Stomach smooth muscle (tissue), 2 donors: ENCODE data around the gene CISD3.
A peak's percentile ranks its signal among the peaks of the same experiment; 100 is the strongest.

ENCODE experiments used
- H3K27ac ChIP-seq: one replicate; pipeline ENCODE4 v1.7.0; 2013; ENCODE audit warnings: mild to moderate bottlenecking, low read length, inconsistent platforms
- H3K27me3 ChIP-seq, 2 donors: one replicate each; pipeline ENCODE4 v1.7.0; 2013; ENCODE audit warnings: low read length in 2 of 2; ENCODE audit not compliant: insufficient read depth in 2 of 2, control insufficient read depth in 1 of 2
- H3K36me3 ChIP-seq, 2 donors: one replicate each; pipeline ENCODE4 v1.7.0; 2013; ENCODE audit warnings: low read length in 2 of 2; ENCODE audit not compliant: control insufficient read depth in 2 of 2, insufficient read depth in 2 of 2
- H3K4me1 ChIP-seq: one replicate; pipeline ENCODE4 v1.7.0; 2013; ENCODE audit warnings: low read length; ENCODE audit not compliant: control insufficient read depth, insufficient read depth
- H3K4me3 ChIP-seq, 2 donors: one replicate each; pipeline ENCODE4 v1.7.0; 2013; ENCODE audit warnings: low read length in 2 of 2
- H3K9ac ChIP-seq, 2 donors: one replicate each; pipeline ENCODE4 v1.7.0; 2013; ENCODE audit warnings: low read length in 2 of 2, mild to moderate bottlenecking in 1 of 2
- H3K9me3 ChIP-seq, 2 donors: one replicate each; pipeline ENCODE4 v1.7.0; 2013; ENCODE audit warnings: low read length in 2 of 2; ENCODE audit not compliant: control insufficient read depth in 2 of 2
- donor health status: healthy.
- donor health status: Pancreatic carcinoma.

Gene CISD3

DNA sequence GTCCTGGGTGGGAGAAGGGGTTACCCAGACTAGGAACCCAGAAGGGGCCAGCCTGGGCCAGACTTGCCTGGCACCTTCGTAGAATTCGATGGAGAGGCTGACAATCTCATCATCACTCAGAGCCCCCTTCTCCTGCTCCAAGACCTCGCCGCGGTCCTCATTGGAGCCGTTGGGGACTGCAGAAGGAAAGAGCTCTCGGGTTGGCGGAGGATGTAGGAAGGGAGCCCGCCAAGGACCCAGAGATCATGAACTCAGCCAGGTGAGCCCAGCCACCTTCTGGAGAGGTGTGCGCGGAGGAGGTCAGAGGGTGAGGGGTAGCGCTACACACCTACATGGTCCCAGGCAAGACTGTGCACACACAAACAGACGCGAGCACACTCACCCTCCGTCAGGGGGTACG, 8.5 kb downstream of the CISD3 start:
- H3K4me1 ChIP-seq, result peaks cover 35% of the 10 kb centered on the region
- no peak overlapping the region for H3K27ac ChIP-seq
- H3K9me3 ChIP-seq, result no peaks in the 10 kb centered on the region
- H3K27me3 ChIP-seq, result no peaks in the 10 kb centered on the region
- H3K9ac ChIP-seq, result no peak overlapping the region
- H3K36me3 ChIP-seq, result peaks cover 10 to 21% of the 10 kb centered on the region in 2 donors
- no peak overlapping the region for H3K4me3 ChIP-seq

GRCh38 chr17:38739305-38739704, 9.2 kb downstream of the CISD3 start:
- H3K27me3 ChIP-seq, result no peaks in the 10 kb centered on the region
- H3K4me1 ChIP-seq, result peaks cover 37% of the 10 kb centered on the region
- no peaks in the 10 kb centered on the region for H3K9me3 ChIP-seq
- no peak overlapping the region for H3K9ac ChIP-seq
- peaks cover 7 to 17% of the 10 kb centered on the region in 2 donors for H3K36me3 ChIP-seq
- no peak overlapping the region for H3K27ac ChIP-seq
- H3K4me3 ChIP-seq, result no peak overlapping the region

GRCh38 chr17:38740044-38740443, 9.9 kb downstream of the CISD3 start:
- Histone ChIP-seq H3K36me3 (peaks cover 6 to 17% of the 10 kb centered on the region in 2 donors), H3K4me3 (no peak overlapping the region), H3K9ac (no peak overlapping the region), H3K27me3 (no peaks in the 10 kb centered on the region), H3K27ac (no peak overlapping the region), H3K4me1 (peaks cover 36% of the 10 kb centered on the region), H3K9me3 (no peaks in the 10 kb centered on the region)

GRCh38 chr17:38740806-38741205, 10.7 kb downstream of the CISD3 start:
- peak overlapping the region in 1 of 2 donors; percentile 48 for H3K9ac ChIP-seq
- no peaks in the 10 kb centered on the region for H3K9me3 ChIP-seq
- peaks cover 6 to 14% of the 10 kb centered on the region in 2 donors for H3K36me3 ChIP-seq
- peaks cover 33% of the 10 kb centered on the region for H3K4me1 ChIP-seq
- no peaks in the 10 kb centered on the region for H3K27me3 ChIP-seq
- peak overlapping the region; percentile 85 for H3K27ac ChIP-seq
- H3K4me3 ChIP-seq, result no peak overlapping the region

GRCh38 chr17:38741461-38741860, 11.3 kb downstream of the CISD3 start:
- Histone ChIP-seq H3K36me3 (peaks cover 6 to 11% of the 10 kb centered on the region in 2 donors), H3K9me3 (no peaks in the 10 kb centered on the region), H3K4me1 (peaks cover 39% of the 10 kb centered on the region), H3K27me3 (no peaks in the 10 kb centered on the region), H3K4me3 (peak overlapping the region in 1 of 2 donors; percentile 52), H3K9ac (peak overlapping the region; percentile 47 to 48), H3K27ac (peak overlapping the region; percentile 85)

DNA sequence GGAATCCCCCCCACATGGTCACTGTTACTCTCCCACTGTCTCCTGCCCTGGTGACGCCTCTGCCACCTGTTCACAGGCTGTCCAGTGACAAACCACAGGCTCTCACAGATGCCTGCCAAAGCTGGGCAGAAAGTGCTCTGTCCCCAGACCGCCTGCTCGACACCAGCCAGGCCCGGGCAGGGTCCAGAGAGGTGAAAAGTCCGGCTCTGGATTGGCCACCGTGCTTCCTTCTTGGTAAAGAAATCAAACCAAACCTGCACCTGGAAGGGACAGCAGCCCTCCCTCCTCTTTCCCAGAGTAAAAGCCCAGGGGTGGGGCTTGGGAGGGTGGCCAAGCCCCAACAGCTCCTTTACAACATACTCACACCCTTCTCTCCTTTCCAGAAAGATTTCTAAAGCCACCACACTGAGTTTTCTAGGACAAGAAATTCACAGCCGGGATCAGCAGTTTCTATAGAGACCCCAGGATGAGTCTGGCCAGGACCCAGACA, 11.8 kb downstream of the CISD3 start:
- Histone ChIP-seq H3K9me3 (no peaks in the 10 kb centered on the region), H3K36me3 (peaks cover 6 to 11% of the 10 kb centered on the region in 2 donors), H3K4me1 (peaks cover 44% of the 10 kb centered on the region), H3K9ac (peak overlapping the region; percentile 47 to 48), H3K27ac (peak overlapping the region; percentile 85), H3K27me3 (no peaks in the 10 kb centered on the region), H3K4me3 (peak overlapping the region; percentile 22 to 52)

DNA sequence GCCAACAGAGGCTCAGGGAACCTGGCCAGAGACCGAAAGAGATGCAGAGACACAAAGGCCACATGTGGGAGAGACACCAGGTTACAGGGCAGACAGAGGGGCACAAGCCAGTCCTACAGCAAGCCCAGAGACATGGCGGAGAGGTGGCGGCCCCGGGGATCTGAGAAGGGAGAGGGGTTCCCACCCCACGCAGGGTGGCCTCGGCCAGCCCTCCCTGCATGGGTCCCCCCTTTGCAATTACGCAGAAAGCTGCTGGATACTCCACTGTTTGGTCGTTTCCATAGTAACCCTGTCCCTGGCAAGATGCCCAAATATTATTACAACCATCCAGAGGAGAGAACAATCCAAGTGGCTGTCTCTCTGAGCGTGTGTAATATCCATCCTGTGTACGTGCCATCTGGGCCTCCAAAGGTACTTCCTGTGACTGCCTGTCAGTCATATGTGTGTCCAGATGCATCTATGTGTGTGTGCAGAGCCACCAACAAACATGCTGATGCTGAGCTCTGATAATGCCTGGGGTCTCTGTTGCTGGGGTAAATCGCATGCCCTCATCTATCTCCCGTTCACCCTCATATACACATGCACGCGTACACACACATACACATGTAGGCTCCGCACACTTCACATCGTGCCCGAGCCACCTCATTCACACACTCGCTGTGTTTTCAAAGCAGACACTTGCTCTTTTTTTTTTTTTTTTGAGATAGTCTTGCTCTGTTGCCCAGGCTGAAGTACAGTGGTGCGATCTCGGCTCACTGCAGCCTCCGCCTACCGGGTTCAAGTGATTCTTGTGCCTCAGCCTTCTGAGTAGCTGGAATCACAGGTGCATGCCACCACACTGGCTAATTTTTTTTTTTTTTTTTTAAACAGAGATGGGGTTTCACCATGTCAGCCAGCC, 12.5 kb downstream of the CISD3 start:
- Histone ChIP-seq H3K4me1 (peaks cover 47% of the 10 kb centered on the region), H3K9ac (peak overlapping the region; percentile 36 to 48), H3K27ac (peak overlapping the region; percentile 85), H3K36me3 (peaks cover 6 to 9% of the 10 kb centered on the region in 2 donors), H3K4me3 (peak overlapping the region; percentile 22 to 52), H3K27me3 (no peaks in the 10 kb centered on the region), H3K9me3 (no peaks in the 10 kb centered on the region)

DNA sequence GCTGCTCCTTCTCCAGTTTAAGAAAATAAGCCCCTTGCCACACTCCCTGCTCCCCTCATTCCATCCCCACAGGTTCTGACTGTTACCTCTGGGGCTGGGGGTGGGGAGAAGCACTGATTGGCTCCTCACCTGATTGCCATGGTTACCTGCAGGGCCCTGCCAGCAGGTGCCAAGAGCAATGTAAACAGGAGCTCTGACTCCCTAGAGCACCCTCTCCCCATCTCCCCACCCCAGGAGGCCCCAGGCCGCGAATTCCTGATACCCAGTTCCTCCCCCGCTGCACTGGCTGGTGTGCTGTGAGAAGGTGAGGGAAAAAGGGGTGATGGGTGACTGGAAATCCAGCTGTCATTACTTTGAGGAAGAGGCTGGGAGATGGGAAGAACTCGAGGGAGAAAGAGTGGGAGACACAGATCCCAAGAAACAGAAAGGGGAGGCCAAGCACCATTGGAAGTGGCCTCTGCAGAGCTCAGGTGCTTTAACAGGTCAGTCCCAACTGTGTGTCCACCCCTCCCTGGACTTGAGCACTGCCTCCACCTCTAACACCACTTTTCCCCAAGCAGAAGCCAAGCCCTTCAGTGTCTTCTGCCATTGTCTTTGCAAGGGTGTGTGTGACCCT, 13.5 kb downstream of the CISD3 start:
- Histone ChIP-seq H3K27ac (peak overlapping the region; percentile 85), H3K9ac (no peak overlapping the region), H3K4me3 (no peak overlapping the region)

GRCh38 chr17:38745545-38745944, 15.4 kb downstream of the CISD3 start:
- H3K9me3 ChIP-seq, result no peaks in the 10 kb centered on the region
- no peaks in the 10 kb centered on the region for H3K36me3 ChIP-seq
- H3K27me3 ChIP-seq, result peaks cover 1 to 10% of the 10 kb centered on the region in 2 donors
- H3K9ac ChIP-seq, result no peak overlapping the region
- peaks cover 72% of the 10 kb centered on the region for H3K4me1 ChIP-seq
- peak overlapping the region; percentile 66 for H3K27ac ChIP-seq
- no peak overlapping the region for H3K4me3 ChIP-seq

More for the DNA sequence above, 13.5 kb downstream of the CISD3 start:
- peaks cover 54% of the 10 kb centered on the region for H3K4me1 ChIP-seq
- H3K27me3 ChIP-seq, result peaks cover 0 to 4% of the 10 kb centered on the region in 2 donors
- H3K36me3 ChIP-seq, result peaks cover 0 to 3% of the 10 kb centered on the region in 2 donors
- no peaks in the 10 kb centered on the region for H3K9me3 ChIP-seq

GRCh38 chr17:38746004-38746848, 16.1 kb downstream of the CISD3 start:
- peak overlapping the region; percentile 57 to 81 for H3K4me3 ChIP-seq

More at GRCh38 chr17:38746004-38746848, 16.1 kb downstream of the CISD3 start:
- H3K27ac ChIP-seq, result peak overlapping the region; percentile 66
- no peaks in the 10 kb centered on the region for H3K9me3 ChIP-seq
- peak overlapping the region; percentile 47 to 71 for H3K9ac ChIP-seq
- peaks cover 69% of the 10 kb centered on the region for H3K4me1 ChIP-seq
- peaks cover 3 to 10% of the 10 kb centered on the region in 2 donors for H3K27me3 ChIP-seq
- no peaks in the 10 kb centered on the region for H3K36me3 ChIP-seq
